ENCODE results near the gene FLAD1.

The FLAD1 gene

DNA sequence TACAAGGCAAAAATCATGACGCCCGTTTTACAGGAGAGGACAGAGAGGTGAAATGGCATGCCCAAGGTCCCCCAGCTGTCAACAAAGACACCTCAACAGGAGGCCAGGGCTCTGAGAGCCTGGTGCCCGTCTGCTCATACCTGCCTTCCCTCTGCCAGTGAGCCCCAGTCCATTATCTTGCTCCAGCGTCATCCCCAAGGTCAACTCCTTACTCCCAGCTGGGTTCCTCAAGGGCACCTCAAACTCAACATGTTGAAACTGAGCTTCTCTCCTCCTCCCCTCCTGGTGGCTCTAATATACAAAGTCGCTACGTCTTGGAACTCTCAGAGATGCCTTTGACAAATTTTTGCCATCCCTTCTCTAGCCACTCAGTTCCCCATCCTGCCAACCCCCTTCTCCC lies 30.5 kb upstream of the FLAD1 start:
- DNase-seq = no peak

DNA sequence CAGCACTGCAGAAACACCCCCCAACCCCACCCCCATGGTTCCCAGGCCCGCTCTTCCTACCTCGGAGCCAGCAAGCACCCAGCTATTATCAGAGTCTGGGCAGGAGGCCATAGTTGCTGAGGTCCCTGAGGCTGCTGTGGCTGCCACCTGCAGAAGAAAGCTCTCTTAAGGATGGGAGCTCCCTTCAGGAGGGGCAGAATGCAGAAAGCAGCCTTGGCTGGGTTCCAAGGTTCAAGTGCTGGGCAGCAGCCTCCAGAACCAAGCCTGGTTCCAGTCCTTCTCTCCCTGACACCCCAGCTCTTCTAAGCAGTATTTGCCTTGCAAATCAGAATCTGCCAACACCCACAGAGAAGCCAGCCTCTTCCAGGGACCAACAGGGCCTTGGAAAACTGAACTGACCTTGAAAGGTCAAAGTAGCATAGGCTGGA lies 29.5 kb upstream of the FLAD1 start:
- DNase-seq = no peak

DNA sequence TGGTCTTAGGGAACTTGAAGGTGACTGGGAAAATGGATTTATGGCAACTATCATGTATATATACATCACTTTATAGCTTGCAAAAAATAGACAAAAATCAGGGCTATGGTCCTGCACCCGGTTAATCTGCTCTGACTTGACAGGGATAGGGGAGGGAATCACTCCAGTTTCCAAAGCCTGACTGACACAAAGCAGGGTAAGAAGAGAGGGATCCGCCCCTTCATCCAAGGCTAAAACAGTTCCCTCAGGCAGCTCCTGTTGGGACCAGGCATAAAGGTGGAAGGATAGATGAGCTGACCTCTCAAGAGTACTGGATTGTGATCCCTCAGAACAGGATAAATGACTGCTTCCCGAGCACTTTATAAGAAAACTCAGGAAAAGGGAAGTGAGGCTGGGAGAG lies 28.6 kb upstream of the FLAD1 start:
- no peak for DNase-seq

DNA sequence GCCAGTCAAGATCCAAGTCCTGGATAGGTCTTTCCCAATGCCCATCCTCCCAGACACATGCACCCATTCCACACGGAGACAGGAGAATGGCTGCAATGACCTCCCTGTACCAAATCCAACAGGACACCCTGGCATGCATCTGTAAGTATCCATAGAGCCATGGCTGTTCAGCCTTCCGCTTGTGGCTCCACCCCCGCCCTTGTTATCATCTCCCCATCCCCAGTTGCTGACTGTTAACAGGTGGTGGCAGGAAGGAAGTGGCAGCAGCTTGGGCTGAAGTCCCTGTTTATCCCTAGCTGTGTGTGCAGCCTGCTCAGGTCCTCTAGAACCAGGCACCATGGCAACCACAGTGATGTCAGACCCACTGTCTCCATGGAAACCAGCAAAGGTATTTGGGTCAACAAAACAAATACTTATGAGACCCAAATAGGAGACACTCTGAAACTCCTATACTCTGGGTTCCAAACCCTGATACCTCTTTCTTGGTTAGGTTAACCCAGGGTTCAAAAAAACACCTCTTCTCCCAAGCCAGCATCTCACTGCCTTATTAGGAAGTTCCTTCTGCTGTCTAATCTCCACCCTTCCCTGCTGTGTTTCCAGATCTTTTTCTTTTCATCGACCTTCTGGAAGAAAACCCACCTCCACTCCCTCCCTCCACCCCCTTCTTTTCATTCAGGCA lies 28.0 kb upstream of the FLAD1 start:
- peak; percentile 23 for DNase-seq

DNA sequence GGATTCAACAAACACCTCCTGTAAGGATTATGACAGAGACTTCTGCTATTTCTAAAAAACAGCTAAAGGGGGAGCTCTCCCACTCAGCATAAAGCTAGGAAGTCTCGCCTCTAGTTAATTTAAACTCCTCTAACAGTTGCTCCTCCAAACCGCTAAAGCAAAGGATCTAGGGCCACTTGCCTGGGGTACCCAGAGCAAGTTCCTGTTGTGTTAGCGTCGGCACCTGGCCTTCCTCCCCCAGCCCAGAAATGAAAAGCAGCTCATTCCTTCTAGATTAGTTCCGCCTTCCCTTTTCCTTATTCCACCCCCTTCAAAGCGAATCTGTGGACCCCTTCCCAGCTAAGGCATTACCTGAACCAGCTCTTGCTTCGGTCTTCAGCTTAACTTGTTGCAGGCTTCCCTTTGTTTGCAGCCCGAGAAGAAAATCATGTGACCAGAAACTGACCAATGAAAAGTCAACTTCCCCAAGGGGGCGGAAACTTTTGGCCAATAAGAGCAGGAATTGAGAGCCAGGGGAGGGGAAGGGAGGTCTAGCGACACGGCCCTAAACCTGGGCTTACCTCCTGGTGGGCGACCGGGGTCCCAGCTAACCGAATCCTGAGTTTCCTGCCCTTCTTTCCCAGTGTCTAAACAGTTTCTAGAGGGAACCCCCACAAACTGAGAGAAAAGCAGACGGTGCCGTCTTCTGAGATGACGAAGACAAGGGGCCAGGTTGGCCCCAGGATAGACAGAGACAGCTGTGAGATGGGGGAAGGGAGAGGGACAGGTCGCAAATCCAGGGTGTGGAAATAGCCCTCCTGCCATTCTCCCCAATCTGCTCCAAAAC lies 27.2 kb upstream of the FLAD1 start, which contains the start of gene PBXIP1:
TSS of gene PBXIP1 (minus strand) at position 382 of the 826 bp plus-strand sequence. CDS start 2,378 bp downstream, outside the sequence.
- DNase-seq = peak; percentile 76

DNA sequence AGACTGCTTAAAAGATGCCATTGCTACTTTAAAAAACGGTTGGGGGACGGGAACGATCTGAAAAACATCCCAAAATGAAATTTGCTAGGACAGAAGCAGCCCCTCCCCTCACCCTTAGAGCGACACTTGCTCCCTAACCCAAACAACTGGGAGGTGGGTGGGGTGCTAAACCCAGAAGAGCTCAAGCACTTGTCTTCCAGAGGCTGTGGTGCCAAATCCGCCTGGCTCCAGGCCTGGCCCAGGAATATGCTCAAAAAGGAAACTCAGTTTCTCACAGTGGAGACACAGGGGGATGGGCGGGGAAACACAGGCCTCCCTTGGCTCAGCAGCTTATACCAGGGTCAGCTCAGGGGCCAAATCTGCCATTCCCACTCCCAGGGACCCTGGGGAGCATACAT lies 26.6 kb upstream of the FLAD1 start:
- DNase-seq = no peak

DNA sequence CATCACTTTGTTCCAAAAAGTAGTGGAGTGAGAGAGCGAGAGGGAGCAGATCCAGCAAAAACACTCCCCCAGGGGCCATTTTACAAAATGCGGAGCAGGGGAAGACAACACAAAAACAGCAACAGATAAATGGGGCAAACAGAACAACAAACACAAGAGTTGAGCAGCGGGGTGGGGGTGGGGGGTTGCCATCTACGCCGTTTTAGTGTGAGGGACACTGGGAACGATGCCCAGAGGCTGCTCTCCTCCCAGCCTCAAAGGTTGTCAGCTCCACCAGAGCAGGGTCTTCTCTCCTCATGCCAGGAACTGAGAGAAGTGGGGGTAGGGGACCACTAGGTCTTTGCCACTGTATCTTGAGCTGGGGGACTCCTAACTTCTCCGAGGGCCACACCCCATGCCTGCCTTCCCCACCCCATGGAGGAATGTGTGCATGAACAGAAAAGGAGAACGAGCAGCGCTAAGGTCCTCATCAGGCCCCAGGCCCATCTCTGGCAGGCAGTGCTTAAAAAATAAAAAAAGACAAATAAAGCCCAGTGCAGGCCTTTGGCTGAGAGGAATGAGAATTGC lies 26.0 kb upstream of the FLAD1 start:
- no peak for DNase-seq

DNA sequence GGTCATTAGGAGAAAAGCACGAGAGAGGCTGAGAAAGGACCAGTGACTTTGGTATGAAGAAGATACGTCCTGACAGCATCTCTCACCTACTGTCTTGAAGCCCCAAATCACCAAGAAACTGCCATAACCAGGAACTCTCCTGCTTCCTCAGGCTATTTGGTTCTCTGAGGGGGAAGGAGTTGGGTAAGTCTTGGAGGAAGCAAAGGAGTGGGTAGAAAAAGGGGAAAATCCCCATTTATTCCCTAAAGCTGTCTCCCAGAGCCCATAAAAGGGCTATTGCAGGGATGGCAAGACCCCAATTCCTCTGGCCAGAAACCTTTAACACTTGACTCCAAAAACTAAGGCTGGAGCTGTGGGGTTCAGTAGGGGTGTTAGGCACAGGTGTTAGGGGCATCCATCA lies 25.1 kb upstream of the FLAD1 start:
- DNase-seq = no peak

DNA sequence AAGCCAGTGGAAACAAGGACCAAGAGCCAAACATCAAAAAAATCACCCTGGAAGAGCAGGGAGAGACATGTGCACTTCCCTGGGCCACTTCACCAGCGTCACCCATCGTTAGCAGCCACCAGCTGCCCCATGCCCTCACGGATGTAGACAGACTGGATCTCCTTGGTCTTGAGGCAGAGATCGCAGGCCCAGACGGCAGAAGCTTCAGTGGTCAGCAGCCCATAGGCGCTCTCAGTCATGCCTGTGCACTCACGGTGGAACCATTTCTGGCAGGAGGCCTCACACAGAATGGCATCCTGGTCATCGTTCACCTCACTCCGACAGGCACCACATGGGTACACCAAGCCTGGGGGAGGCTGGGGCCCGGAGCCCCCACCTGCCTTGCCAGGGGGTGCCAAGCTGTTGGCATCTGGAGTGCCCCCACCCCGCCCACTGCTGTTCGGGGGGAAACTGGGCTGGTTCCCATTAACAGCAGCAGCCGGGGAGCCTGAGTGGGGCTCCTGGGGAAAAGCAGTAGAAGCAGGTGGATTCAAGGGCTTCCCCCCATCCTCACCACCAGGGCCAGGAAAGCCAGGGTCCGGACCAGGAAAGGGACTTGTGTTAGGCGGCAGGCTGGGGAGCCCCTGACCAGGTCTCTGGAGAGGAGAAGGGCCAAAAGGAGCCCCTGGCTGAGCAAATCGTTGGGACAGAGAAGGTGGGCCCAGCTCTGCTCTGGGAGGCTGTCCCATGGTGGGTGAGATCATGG lies 24.3 kb upstream of the FLAD1 start:
- DNase-seq = no peak

DNA sequence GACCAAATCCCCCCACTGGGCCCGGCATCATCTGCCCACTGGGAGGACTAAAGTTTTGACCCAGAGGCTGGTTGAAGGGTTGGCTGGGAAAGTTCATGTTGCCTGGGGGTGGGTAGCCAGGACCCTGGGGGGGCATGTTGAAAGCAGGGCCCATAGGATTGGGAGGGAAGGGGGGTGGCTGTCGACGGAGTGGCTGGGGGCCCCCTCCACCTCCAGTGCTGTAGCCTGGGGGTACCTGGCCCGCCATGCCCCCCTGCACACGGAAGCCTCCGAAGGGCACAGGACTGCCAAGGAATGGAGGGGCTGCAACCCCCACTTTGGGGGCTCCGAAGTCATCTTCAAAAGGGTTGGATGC lies 23.7 kb upstream of the FLAD1 start:
- DNase-seq = no peak

DNA sequence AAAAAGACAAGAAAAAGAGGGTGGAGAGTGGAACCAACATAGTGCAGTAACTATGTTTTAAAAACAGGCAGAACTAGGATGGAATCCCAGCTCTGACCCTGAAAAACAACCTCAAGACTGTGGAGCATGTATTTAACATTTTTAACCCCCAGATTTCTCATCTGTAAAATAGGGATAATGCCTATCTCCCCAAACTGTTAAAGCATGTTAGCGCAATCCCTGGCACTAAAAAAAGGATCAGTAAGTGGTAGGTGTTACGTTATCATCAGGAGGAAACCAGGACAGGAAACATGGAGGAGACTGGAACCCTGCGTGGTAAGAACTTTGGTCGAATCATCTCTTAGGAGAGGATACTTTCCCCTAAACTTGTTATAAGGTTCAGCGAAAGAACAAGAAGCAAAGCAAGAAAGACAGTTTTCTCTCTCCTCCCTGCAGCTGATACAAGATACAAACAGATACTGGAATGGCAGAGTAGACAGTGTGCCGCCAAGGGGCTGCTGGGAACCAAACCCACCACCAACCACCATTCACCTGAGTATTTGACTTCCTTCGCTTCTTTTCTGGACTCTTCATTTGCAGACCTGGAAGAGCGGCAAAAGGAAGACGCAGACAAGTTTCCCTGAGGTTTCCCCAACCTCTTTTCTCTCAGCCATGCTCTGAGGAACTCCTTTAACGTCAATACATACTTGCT lies 22.6 kb upstream of the FLAD1 start:
- DNase-seq = no peak

DNA sequence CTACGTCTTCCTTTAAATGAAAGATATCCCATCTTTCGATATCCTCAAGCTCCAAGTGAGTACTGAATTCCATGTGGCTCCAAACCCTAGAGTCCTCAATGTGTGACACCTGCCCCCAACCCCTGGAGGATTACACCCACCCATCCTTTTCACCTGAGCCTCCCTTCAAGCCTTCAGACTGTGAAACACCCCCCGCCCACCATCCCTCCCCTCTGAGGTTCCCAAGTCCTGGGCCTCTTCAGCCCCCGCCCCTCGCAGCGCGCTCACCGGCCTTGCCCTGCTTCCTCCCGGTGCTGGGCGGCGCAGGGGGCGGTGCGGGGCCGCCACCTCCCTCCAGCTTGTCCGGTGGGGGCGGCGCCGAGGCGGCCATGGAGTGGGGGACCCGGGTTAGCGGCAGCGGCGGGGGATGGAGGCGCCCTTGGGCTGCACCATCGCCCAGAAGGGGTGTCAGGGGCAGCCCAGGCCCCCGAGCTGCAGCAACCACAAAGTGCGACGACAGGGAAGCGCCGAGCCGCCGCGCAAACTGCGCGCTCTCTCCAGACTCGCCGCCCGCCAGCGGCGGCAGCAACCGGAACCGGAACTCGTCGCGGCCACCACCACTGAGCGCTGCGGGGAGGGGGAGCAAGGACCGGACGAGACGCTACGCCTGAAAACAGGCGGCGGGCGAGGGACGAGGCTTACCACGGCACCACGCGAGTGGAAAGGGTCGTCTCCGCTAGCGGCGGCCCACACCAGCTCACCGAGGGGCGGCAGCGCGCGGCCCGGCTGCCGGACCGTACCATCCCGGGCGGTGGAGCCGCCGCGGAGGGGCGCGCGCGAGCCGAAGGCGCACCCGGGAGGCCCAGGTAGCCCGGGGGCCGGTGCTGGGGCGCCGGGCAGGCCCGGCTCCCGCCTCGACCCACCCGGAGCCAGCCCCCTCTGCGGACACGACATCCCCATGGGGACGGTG lies 21.7 kb upstream of the FLAD1 start, which contains the start of gene PYGO2:
TSS of gene PYGO2 (minus strand) at position 576 of the 949 bp plus-strand sequence. CDS start at position 370, 206 bp downstream.
- peak; percentile 64 for DNase-seq

DNA sequence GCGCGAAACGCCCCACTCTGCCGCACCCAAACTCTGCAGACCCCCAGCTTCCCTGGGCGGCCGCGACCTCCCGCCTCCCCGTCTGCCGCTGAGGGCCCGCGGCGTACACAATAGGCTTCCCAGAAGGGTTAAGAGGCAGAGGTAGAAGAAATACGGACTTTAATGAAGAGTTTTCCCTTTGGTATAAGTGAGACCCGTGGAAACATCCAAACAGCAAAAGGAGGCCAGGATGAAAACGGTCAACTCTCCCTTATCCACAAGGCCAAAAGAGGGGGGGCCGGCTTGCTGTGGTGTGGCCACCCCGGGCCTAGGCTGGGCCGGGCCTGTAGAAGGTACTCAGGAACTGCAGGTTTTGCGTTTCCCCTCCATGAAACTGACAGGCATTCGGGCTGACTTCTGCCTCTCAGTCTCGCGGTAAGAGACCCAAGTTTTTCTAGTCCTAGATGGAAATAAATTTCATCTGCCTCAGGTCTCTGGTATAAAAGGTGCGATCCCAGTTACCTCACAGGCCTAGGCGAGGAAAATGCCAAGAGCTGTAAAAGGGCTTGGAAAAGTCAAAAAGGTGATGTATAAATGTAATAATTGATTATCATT lies 20.9 kb upstream of the FLAD1 start:
- no peak for DNase-seq

DNA sequence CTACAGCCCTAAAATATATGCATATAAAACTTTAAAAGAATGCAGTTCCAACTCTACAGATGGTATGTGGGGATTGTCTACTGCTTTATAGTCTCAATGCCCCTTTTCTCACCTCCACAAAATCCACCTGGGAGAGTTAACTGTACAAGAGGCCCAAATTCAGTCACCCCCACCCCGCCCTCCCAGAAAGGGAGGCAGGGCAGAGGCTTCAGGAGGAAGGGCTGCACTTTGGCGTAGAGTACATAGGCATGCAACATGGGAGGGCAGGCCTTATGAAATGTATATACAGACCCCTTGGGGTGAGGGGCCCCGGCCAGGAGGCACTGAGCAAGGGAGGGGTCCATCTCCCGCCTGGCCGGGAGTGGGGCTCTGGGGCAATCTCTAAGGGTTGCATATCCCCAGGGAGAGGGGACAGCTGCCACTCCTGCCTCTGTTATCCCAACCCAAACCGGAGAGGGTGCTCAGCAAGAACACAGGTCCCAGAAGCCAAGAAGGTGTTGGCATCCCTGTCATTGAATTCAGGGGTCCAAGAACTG lies 20.3 kb upstream of the FLAD1 start:
- DNase-seq = no peak

DNA sequence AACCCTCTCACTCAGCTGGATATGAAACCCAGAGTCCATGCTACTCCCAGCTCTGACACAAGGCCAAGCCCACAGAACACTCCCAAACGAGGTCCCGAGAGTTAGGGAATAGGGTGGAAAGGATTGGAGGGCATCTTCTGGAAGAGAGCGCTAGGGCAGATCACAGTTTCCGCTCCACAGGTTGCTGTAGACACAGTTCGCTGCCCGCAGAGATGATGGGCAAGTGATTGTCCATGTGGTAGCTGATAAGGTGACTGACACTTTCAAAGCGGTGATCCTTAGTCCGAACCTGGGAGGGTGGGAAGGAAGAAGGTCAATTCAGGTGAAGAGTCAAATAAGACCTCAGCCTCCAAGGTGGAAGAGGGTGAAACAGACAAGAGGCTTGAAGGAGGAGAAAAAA lies 19.5 kb upstream of the FLAD1 start:
- no peak for DNase-seq

DNA sequence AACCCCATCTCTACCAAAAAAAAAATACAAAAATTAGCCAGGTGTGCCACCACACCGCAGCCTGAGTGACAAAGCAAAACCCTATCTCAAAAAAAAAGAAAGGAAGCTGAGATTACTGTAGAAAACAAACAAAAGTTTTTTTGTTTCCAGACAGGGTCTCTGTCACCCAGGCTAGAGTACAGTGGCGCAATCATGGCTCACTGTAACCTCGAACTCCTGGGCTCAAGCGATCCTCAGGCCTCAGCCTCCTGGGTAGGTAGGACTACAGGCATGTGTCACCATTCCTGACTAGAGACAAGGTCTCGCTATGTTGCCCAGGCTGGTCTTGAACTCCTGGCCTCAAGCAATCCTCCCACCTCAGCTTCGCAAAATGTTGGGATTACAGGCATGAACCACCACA lies 18.8 kb upstream of the FLAD1 start:
- no peak for DNase-seq

DNA sequence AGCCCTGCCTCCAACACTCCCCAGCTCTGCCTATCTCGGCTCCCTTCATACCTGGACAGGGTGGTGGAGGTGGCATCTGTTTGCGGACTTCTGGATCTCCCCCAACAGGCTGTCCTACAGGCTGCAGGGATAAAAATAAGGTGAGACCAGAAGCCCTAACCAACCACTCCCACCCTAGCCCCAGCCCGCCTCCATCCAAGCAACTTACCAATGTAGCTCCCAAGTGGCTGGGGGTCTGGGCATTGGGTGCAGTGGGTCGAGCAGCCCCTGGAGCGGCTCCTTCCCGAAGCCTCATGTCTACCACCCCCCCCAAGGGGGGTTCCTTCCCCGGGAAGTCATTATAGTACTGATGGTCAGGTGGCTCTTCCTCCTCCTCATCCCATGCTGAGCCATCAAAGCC lies 17.0 kb upstream of the FLAD1 start:
- DNase-seq = no peak

DNA sequence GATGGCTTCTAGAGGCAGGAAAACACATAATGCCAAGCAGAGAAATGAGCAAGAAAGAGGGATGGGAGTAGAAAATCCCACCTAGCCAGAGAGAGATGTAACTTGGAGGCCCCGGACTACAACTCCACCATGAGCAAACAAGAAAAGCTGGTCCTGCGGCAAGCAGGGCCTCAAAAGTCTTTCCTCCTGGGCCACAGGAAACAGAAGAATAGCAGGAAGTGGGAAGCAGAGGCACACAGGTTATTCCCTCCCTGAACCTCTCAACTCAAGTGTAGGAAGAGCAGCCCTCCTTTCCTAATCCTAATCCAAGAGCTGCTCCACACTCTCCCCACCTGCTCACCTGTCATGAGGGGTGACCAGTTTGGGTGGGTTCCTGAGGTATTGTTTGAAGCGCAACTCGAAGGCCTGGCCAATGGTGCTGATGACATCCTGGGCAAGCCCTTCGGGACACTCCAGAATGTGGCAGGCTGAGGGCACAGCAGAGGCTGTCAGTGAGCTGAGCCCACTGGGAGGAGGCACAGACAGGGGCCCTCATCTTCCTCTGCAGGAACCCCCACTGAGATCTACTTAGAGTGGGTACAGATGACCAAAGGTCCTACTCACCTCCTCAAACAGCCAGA lies 15.7 kb upstream of the FLAD1 start:
- no peak for DNase-seq

DNA sequence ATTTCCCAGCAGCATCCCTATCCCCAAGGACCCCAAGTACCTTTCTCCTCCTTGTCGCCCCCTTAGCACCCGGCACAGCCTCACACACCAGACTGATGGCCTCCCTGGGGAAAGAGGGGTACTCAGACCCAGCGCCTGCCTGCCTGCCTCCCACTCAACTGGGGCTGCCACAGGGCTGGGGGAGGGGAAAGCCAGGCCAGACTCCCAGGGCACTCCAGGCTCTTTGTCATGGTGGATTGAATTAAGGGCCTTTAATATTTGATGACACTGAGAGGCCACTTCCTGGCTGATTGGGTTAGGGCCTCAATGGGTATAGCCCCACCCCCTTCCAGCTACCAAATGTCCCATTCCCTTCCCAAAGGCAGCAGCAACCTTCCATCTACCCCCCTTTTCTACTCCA lies 14.4 kb upstream of the FLAD1 start:
- DNase-seq = no peak

DNA sequence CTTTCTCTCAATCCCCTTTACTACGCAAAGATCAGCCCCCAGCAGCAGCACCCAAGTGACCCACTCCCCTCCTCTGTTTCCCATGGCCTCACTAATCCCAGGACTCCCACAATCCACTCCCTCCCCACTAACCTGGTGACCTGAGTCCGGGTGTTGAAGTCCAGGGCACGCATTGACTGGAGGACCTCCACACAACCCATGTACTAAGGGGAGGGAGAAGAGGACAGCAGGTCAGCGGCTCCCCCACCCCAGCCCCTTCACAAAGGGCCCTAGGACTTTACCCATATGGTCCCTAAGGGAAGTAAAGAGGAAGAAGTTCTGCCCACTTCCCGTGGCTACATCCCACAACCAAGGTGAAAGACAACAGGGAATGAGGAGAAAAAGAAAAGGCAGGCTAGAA lies 13.9 kb upstream of the FLAD1 start:
- no peak for DNase-seq
